ENCODE results near the gene STX1B. TPM values are rescaled to one million over a fixed set of nuclear protein-coding genes. Genes with fewer than 3 reads are reported as not detected.

STX1B gene
- total and polyA plus RNA-seq, 4 experiments from 2014 or later, result 1.5 to 2.4 TPM; not detected in 2

DNA sequence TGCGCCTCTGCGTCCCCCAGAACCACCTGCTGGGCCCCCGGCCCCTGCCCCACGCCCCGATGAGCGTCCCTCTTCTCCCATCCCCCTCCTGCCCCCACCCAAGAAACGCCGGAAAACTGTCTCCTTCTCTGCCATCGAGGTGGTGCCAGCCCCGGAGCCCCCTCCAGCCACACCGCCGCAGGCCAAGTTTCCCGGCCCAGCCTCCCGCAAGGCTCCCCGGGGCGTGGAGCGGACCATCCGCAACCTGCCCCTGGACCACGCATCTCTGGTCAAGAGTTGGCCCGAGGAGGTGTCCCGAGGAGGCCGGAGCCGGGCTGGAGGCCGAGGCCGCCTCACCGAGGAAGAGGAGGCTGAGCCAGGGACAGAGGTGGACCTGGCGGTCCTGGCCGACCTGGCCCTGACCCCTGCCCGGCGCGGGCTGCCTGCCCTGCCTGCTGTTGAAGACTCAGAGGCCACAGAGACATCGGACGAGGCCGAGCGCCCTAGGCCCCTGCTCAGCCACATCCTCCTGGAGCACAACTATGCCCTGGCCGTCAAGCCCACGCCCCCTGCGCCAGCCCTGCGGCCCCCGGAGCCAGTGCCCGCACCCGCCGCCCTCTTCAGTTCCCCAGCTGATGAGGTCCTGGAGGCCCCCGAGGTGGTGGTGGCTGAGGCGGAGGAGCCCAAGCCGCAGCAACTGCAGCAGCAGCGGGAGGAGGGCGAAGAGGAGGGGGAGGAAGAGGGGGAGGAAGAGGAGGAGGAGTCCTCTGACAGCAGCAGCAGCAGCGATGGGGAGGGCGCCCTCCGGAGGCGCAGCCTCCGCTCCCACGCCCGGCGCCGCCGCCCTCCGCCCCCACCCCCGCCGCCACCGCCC, 31.0 kb downstream of the STX1B start:
- Histone ChIP-seq H3K27ac (ENCODE audit: low read depth, low read length) (no peak overlapping the region), H3K4me1 (ENCODE audit: insufficient read depth, low read length) (no peaks in the 10 kb centered on the region), H3K9me3 (ENCODE audit: control insufficient read depth in 1 of 2, low read length in 2 of 2) (no peaks in the 10 kb centered on the region), H3K27me3 (ENCODE audit: insufficient read depth, low read length) (no peaks in the 10 kb centered on the region), H3K36me3 (ENCODE audit: insufficient read depth, low read length) (peaks cover 39% of the 10 kb centered on the region), H3K4me3 (ENCODE audit: low read length in 2 of 2) (no peak overlapping the region)
- POLR2A ChIA-PET (ENCODE audit: partially characterized antibody), result interaction anchor here (0.6 to 1.6 kb wide), 2 partner anchors 10 to 65 kb away, joined by 3 to 4 read pairs; no protein-coding TSS in a partner anchor
- Mint-ChIP-seq H3K4me1 (peaks cover 0 to 6% (median 3%) of the 10 kb centered on the region in 4 donors), H3K4me3 (no peak overlapping the region), H3K9me3 (no peaks in the 10 kb centered on the region), H3K27ac (no peak overlapping the region), H3K27me3 (no peaks in the 10 kb centered on the region), H3K36me3 (peaks cover 26 to 59% of the 10 kb centered on the region in 2 donors)
- CTCF ChIA-PET (ENCODE audit: partially characterized antibody), result no interaction called here
- intact Hi-C loops (cut with micrococcal nuclease), result no loop called here
- DNase-seq, result no peak

DNA sequence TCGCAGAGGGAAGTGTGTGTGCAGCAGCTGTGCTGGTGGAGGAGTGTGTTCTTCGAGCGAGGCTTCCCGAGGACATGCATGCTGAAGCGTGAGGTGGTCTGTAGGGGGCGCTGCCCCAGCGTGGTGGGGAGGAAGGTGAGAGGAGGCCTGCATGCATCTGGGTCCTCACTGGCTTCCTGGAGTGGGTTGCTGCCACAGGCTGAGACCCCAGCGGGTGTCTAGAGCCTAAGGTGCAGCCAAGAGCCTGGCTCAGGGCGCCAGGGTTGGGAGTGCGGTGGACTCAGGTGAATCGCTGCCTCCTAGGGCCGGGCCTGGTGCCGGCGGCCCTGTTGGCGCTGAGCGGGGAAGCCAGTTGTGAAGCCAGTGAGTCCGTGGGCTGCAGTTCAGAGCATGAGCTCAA, 32.9 kb downstream of the STX1B start:
- Histone ChIP-seq H3K36me3 (ENCODE audit: insufficient read depth, low read length) (peaks cover 49% of the 10 kb centered on the region), H3K4me3 (ENCODE audit: low read length in 2 of 2) (no peak overlapping the region), H3K9me3 (ENCODE audit: control insufficient read depth in 1 of 2, low read length in 2 of 2) (no peaks in the 10 kb centered on the region), H3K27me3 (ENCODE audit: insufficient read depth, low read length) (no peaks in the 10 kb centered on the region), H3K4me1 (ENCODE audit: insufficient read depth, low read length) (no peaks in the 10 kb centered on the region), H3K27ac (ENCODE audit: low read depth, low read length) (no peak overlapping the region)
- CTCF ChIA-PET (ENCODE audit: partially characterized antibody), result interaction anchor here (0.7 kb wide), 1 partner anchor 409 kb away, joined by 3 read pairs; no protein-coding TSS in a partner anchor
- POLR2A ChIA-PET (ENCODE audit: partially characterized antibody), result interaction anchor here (1.6 kb wide), 1 partner anchor 8 kb away, joined by 4 read pairs; no protein-coding TSS in a partner anchor
- Mint-ChIP-seq H3K27me3 (no peaks in the 10 kb centered on the region), H3K27ac (peak overlapping the region in 1 of 7 donors; percentile 16), H3K36me3 (peaks cover 31 to 64% of the 10 kb centered on the region in 2 donors), H3K4me1 (peaks cover 0 to 12% (median under 1%) of the 10 kb centered on the region in 4 donors), H3K9me3 (no peaks in the 10 kb centered on the region), H3K4me3 (no peak overlapping the region)
- DNase-seq, result peak in 3 of 5 donors; percentile 14 to 27 (median 14)
- intact Hi-C loops (cut with micrococcal nuclease), result no loop called here

DNA sequence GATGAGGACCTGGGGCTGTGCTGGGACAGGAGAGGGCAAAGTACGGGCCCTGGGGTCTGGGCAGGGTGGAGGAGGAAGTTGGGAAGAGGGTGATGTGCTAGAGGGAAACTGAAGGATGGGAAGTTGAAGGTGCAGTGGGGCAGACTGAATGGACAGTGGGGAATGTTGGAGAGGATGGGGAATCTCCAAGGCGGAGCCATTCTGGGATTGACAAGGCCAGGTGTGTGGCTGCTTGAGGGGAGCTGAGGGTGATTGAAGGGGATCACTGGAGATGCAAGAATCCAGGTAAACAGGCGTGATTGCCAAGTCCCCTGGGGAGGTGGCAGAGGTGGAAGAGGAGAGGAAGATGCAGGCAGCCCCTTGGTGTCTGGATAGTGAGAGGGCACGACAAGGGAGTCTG, 34.0 kb downstream of the STX1B start:
- Histone ChIP-seq H3K4me1 (ENCODE audit: insufficient read depth, low read length) (no peaks in the 10 kb centered on the region), H3K27me3 (ENCODE audit: insufficient read depth, low read length) (no peaks in the 10 kb centered on the region), H3K9me3 (ENCODE audit: control insufficient read depth in 1 of 2, low read length in 2 of 2) (no peaks in the 10 kb centered on the region), H3K4me3 (ENCODE audit: low read length in 2 of 2) (no peak overlapping the region), H3K36me3 (ENCODE audit: insufficient read depth, low read length) (peaks cover 58% of the 10 kb centered on the region), H3K27ac (ENCODE audit: low read depth, low read length) (no peak overlapping the region)
- intact Hi-C loops (cut with micrococcal nuclease), result no loop called here
- POLR2A ChIA-PET (ENCODE audit: partially characterized antibody), result no interaction called here
- H3K27ac Mint-ChIP-seq, result peak overlapping the region in 3 of 7 donors; percentile 55 to 61 (median 61)
- DNase-seq, result no peak
- CTCF ChIA-PET (ENCODE audit: partially characterized antibody), result no interaction called here
- H3K9me3 Mint-ChIP-seq, result no peaks in the 10 kb centered on the region
- H3K4me3 Mint-ChIP-seq, result no peak overlapping the region
- H3K4me1 Mint-ChIP-seq, result peaks cover 0 to 13% (median 0%) of the 10 kb centered on the region in 4 donors
- no peaks in the 10 kb centered on the region for H3K27me3 Mint-ChIP-seq
- H3K36me3 Mint-ChIP-seq, result peaks cover 39 to 66% of the 10 kb centered on the region in 2 donors

DNA sequence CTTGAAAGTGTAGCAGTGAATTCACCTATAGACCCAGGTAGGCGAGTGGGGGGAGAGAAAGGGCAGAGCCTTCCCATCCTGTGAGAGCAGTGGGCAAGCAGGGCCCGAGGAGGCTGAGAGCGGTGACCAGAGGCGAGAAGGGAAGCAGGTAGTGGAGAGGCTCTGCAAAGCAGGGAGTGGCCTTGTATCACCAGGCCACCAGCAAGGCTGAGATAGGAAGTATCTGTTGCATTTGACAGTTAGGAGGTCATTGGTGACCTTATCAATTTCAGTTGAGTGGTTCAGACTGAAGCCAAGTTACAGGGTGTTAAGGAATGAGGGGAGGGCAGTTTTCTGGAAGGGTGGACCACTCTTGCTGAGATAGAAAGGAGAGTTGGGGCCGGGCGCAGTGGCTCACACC, 36.1 kb downstream of the STX1B start:
- intact Hi-C loops (cut with micrococcal nuclease), result no loop called here
- Mint-ChIP-seq H3K27me3 (no peaks in the 10 kb centered on the region), H3K27ac (peak overlapping the region in 1 of 7 donors; percentile 59), H3K36me3 (peaks cover 54 to 72% of the 10 kb centered on the region in 2 donors), H3K4me1 (peaks cover 0 to 13% (median 3%) of the 10 kb centered on the region in 4 donors), H3K9me3 (no peaks in the 10 kb centered on the region), H3K4me3 (no peak overlapping the region)
- CTCF ChIA-PET (ENCODE audit: partially characterized antibody), result no interaction called here
- POLR2A ChIA-PET (ENCODE audit: partially characterized antibody), result no interaction called here
- Histone ChIP-seq H3K4me1 (ENCODE audit: insufficient read depth, low read length) (no peaks in the 10 kb centered on the region), H3K36me3 (ENCODE audit: insufficient read depth, low read length) (peaks cover 70% of the 10 kb centered on the region), H3K4me3 (ENCODE audit: low read length in 2 of 2) (no peak overlapping the region), H3K9me3 (ENCODE audit: control insufficient read depth in 1 of 2, low read length in 2 of 2) (no peaks in the 10 kb centered on the region), H3K27ac (ENCODE audit: low read depth, low read length) (no peak overlapping the region), H3K27me3 (ENCODE audit: insufficient read depth, low read length) (no peaks in the 10 kb centered on the region)
- DNase-seq, result peak in 1 of 5 donors; percentile 4

- CTCF ChIA-PET (ENCODE audit: partially characterized antibody), result interaction anchor here (1.0 kb wide), 1 partner anchor 19 kb away, joined by 3 read pairs; no protein-coding TSS in a partner anchor
Measured at GRCh38 chr16:30972872-30973271, 37.6 kb downstream of the STX1B start.

GRCh38 chr16:30971298-30971697, 39.1 kb downstream of the STX1B start:
- intact Hi-C loops (cut with micrococcal nuclease), result no loop called here
- Histone ChIP-seq H3K4me1 (ENCODE audit: insufficient read depth, low read length) (no peaks in the 10 kb centered on the region), H3K4me3 (ENCODE audit: low read length in 2 of 2) (no peak overlapping the region), H3K9me3 (ENCODE audit: control insufficient read depth in 1 of 2, low read length in 2 of 2) (no peaks in the 10 kb centered on the region), H3K27me3 (ENCODE audit: insufficient read depth, low read length) (no peaks in the 10 kb centered on the region), H3K27ac (ENCODE audit: low read depth, low read length) (no peak overlapping the region), H3K36me3 (ENCODE audit: insufficient read depth, low read length) (peaks cover 68% of the 10 kb centered on the region)
- Mint-ChIP-seq H3K27me3 (no peaks in the 10 kb centered on the region), H3K27ac (peak overlapping the region in 1 of 7 donors; percentile 30), H3K36me3 (peaks cover 59 to 71% of the 10 kb centered on the region in 2 donors), H3K4me3 (no peak overlapping the region), H3K4me1 (peaks cover 0 to 12% (median 3%) of the 10 kb centered on the region in 4 donors), H3K9me3 (no peaks in the 10 kb centered on the region)
- CTCF ChIA-PET (ENCODE audit: partially characterized antibody), result interaction anchor here (1.6 kb wide), 1 partner anchor 13 kb away, joined by 4 read pairs; the partner anchor contains the start of gene HSD3B7
- no peak for DNase-seq
- POLR2A ChIA-PET (ENCODE audit: partially characterized antibody), result no interaction called here

More at GRCh38 chr16:30972872-30973271, 37.6 kb downstream of the STX1B start:
- Histone ChIP-seq H3K36me3 (ENCODE audit: insufficient read depth, low read length) (peaks cover 70% of the 10 kb centered on the region), H3K4me3 (ENCODE audit: low read length in 2 of 2) (no peak overlapping the region), H3K27ac (ENCODE audit: low read depth, low read length) (no peak overlapping the region), H3K4me1 (ENCODE audit: insufficient read depth, low read length) (no peaks in the 10 kb centered on the region), H3K27me3 (ENCODE audit: insufficient read depth, low read length) (no peaks in the 10 kb centered on the region), H3K9me3 (ENCODE audit: control insufficient read depth in 1 of 2, low read length in 2 of 2) (no peaks in the 10 kb centered on the region)
- Mint-ChIP-seq H3K36me3 (peaks cover 57 to 71% of the 10 kb centered on the region in 2 donors), H3K27ac (peak overlapping the region in 3 of 7 donors; percentile 40 to 81 (median 46)), H3K4me1 (peaks cover 0 to 14% (median 3%) of the 10 kb centered on the region in 4 donors), H3K9me3 (no peaks in the 10 kb centered on the region), H3K4me3 (no peak overlapping the region), H3K27me3 (no peaks in the 10 kb centered on the region)
- DNase-seq, result no peak
- POLR2A ChIA-PET (ENCODE audit: partially characterized antibody), result no interaction called here
- intact Hi-C loops (cut with micrococcal nuclease), result no loop called here

GRCh38 chr16:30969246-30969842, 41.1 kb downstream of the STX1B start:
- Mint-ChIP-seq H3K9me3 (peaks cover 0 to 2% (median 0%) of the 10 kb centered on the region in 8 donors), H3K4me3 (peak overlapping the region in 1 of 8 donors; percentile 59), H3K36me3 (peaks cover 58 to 72% of the 10 kb centered on the region in 2 donors), H3K4me1 (peaks cover 0 to 11% (median 3%) of the 10 kb centered on the region in 4 donors), H3K27me3 (no peaks in the 10 kb centered on the region), H3K27ac (peak overlapping the region in 1 of 7 donors; percentile 70)
- no peaks in the 10 kb centered on the region for H3K9me3 ChIP-seq (ENCODE audit: control insufficient read depth in 1 of 2, low read length in 2 of 2)
- DNase-seq, result peak in 1 of 5 donors; percentile 9
- H3K27me3 ChIP-seq (ENCODE audit: insufficient read depth, low read length), result no peaks in the 10 kb centered on the region
- ChIA-PET POLR2A (ENCODE audit: partially characterized antibody) (interaction anchor here (1.1 to 1.5 kb wide), 3 partner anchors 9 to 19 kb away, joined by 3 to 4 read pairs (median 3); partner anchors contain the start of gene SETD1A), CTCF (ENCODE audit: partially characterized antibody) (interaction anchor here (1.6 kb wide), 1 partner anchor 15 kb away, joined by 4 read pairs; the partner anchor contains the start of gene HSD3B7)
- H3K36me3 ChIP-seq (ENCODE audit: insufficient read depth, low read length), result peaks cover 73% of the 10 kb centered on the region
- no peak overlapping the region for H3K4me3 ChIP-seq (ENCODE audit: low read length in 2 of 2)
- intact Hi-C loops (cut with micrococcal nuclease), result no loop called here
- no peak overlapping the region for H3K27ac ChIP-seq (ENCODE audit: low read depth, low read length)
- no peaks in the 10 kb centered on the region for H3K4me1 ChIP-seq (ENCODE audit: insufficient read depth, low read length)

Data from CD4-positive, alpha-beta memory T cell (primary cell).